ENCODE measurements around the gene NHEJ1.
A peak's percentile ranks its signal among the peaks of the same experiment; 100 is the strongest.

Gene NHEJ1

DNA sequence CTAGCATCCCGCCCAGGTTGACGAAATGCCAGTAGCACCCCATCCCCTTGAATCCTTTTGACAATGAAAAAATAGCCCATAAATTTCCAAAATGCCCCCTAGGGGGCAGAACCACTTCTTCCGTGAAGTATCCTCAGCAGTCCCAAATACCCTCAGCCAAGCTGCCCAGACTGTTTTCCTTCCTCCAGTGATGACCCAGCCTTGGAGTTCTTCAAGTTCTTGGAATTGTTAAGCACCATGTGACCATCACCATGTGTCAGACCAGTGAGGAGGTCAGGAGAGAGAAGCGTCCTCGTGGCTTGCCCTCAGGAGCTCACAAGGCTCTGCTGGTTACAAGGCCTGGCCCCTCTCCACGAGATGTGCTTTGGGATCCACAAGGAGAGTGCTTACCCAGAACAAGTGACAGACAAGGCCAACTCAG is 10.6 kb upstream of the NHEJ1 start:
- no peak for DNase-seq (ENCODE audit: low read depth, low spot score)

DNA sequence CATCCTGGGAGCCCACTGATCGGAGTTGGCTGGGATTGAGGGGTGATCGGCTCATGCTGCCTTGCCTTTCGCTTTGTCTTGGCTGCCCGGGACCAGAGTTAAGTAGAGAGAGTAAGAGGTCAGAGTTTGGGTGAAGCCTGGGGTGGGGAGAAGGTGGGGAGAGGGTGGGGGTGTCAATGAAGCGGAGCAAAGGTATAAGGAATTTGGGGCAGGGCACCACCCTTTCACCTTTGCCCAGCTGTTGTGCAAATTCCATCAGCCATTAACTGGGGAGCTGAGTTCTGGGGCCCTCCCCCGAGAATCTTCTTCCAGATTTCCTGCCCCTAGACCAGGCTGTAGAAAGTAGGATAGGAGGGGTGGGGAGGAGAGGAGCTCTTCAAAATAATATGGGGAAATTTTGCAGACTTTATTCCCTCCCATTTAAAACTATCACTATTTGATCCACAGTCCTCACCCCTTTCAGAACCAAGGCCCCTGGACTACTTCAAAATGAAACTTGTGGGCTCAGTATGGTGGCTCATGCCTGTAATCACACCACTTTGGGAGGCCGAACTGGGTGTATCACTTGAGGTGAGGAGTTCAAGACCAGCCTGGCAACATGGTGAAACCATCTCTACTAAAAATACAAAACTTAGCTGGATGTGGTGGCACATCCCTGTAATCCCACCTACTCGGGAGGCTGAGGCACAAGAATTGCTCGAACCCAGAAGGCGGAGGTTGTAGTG is 9.5 kb upstream of the NHEJ1 start, which contains the start of gene SLC23A3:
Gene SLC23A3 (minus strand): TSS at position 100 of the 725 bp plus-strand sequence. CDS start 45 bp downstream, at position 55.
- no peak within 1 kb of the TSS for H3K4me3 ChIP-seq (ENCODE audit: low read length)
- no peak for DNase-seq (ENCODE audit: low read depth, low spot score)

More for the DNA sequence above, 10.6 kb upstream of the NHEJ1 start:
- no peak overlapping the region for H3K4me3 ChIP-seq (ENCODE audit: low read length)

DNA sequence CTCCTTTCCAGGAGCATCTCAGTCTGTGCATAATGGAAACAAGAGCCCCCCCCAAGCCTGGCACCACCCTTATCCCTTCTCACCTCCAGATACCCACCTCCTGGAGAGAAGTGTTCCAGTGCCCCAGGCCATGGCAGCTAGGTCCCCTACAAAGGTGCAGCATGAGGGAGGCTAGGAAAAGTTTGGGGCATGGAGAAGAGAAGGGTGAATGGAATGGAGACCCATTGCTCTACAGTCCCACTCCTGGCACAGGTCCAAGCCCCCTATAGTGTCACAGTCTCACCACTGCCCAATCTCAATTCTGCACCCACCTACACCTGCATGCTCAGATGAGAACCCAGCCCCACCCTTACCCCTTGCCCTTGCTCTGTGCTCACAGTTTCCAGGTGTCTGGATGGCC is 8.3 kb upstream of the NHEJ1 start:
- no peak for DNase-seq (ENCODE audit: low read depth, low spot score)
- H3K4me3 ChIP-seq (ENCODE audit: low read length) = no peak overlapping the region

DNA sequence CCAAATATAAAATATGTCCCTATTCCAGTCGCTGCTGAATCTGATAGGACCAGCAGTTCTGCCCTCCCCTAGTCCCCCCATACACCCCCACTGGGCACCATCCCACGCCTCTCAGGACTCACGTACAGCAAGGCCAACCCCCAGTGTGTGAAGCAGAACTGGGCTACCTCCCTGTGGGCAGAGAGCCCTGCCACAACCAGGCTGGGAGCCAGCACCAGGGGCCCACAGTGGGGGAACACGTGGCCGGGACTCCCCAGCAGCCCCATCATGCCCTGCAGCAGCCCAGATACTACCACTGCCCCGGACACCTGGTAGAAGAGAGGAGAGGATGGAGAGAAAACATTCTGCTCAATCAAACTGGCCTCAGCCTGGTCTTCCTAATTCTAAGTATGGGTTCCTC is 7.9 kb upstream of the NHEJ1 start:
- DNase-seq (ENCODE audit: low read depth, low spot score) = no peak
- no peak overlapping the region for H3K4me3 ChIP-seq (ENCODE audit: low read length)

DNA sequence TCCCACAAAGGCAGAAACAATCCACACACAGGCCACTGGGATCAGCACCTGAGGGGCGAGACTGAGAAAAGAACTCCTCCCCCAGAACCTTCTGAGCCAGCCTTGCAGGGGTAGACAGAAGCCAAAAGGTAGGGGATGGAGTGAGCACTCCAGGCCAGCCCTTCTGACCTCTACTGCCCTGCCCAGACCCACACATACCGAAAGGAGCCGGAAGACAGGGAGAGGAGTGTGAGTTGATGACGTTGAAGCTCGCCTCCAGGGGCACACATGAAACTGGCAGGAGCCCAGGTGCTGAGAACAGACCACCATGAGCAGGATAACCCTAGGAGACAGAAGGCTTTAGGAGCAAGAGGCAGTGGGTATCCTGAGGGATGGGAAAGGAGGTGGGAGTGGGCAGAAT is 7.4 kb upstream of the NHEJ1 start:
- no peak overlapping the region for H3K4me3 ChIP-seq (ENCODE audit: low read length)
- DNase-seq (ENCODE audit: low read depth, low spot score) = no peak

DNA sequence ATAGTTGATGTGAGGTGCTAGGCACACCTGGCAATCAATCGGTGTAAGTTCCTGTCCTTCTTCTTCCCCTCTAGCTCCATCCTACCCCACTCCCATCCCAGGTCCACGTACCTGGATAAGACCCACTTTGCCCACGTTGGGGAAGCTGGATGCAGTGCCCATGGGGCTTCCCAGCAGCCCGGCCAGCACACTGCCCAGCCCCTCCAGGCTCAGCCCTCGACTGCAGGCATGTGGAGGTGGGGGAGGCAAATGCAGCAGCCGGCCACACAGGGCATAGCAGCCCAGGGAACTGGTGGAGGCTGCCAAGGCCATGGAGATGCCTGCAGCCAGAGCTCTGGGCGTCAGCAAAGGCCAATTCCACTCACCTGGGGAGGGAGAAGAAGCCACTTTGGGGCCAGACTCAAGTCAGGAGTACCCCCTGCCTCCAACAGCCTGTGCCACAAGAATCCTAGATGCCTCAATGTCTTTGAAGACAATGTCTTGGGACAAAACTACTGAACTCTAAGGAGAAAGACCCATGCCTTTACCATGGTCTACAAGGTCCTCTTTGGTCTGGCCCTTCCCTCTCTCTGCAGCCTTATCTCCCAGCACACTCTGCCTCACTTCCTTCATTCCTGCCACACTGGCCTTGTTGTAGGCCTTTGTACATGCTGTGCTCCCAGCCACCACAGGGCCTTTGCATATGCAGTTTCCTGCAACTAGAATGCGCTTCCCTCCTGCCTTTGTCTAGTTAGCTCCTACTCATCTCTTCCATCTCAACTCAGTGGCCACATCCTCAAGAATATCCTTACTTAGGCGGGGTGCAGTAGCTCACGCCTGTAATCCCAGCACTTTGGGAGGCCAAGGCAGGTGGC is 4.7 kb upstream of the NHEJ1 start:
- no peak overlapping the region for H3K4me3 ChIP-seq (ENCODE audit: low read length)
- no peak for DNase-seq (ENCODE audit: low read depth, low spot score)

DNA sequence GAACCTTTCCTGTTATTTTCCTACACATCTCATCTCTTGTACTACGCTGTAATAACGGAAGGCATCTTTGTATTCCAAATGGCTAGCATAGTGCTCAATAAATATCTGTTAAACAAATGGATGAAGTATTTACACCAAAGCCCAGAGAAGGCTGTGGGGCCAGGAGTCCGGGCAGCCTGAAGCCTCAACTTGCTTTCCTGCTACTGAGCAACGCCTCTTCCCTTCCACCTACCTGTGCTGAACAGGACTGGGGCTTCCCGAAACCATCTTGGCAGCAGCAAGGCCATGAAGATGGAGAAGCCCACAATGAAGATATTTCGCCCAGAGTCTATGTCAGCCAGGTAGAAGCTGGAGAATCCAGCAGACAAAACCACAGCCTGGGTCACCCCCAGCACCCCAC is 2.5 kb upstream of the NHEJ1 start:
- no peak for DNase-seq (ENCODE audit: low read depth, low spot score)
- no peak overlapping the region for H3K4me3 ChIP-seq (ENCODE audit: low read length)

DNA sequence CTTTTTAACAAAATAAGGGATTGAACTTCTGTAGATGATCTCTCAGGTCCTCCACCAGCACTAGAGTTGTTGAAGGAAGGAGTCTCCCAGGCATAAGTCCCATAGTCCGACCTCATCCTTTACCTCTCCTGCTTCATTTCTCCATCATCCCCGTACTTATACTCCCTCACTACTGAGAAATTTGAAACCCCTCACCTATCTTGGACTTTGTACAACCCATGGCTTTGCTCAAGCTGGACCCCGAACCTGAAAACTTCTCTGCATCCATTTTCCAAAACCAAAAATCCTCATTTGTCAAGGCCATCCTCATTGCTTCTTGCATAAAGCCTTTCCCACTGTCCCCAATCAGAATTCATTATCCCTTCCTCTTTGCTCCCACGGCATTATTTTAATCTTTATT is 482 bp upstream of the NHEJ1 start:
- DNase-seq (ENCODE audit: low read depth, low spot score) = no peak
- H3K4me3 ChIP-seq (ENCODE audit: low read length) = peak overlapping the region; percentile 69

DNA sequence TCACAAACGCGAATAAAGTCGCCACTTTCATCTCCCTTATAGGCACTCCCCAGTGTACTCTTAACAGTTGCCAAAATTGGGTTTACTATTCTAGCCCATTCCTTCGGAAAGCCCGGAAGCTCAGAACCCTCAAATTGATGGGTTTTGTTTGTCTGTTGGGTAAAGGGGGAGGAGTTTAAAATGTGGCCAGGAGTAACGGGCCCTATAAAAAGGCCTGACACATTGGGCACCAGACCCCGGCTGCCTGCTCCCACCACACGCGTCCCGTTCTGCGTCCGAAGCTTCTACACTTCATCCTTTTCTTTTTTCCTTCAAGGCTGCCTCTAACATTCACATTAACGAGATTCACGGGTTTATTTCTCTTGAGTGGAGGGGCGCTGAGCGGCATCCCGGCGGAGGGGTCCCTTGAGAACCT is 837 bp downstream of the NHEJ1 start:
- peak overlapping the region; percentile 69 for H3K4me3 ChIP-seq (ENCODE audit: low read length)
- no peak for DNase-seq (ENCODE audit: low read depth, low spot score)

DNA sequence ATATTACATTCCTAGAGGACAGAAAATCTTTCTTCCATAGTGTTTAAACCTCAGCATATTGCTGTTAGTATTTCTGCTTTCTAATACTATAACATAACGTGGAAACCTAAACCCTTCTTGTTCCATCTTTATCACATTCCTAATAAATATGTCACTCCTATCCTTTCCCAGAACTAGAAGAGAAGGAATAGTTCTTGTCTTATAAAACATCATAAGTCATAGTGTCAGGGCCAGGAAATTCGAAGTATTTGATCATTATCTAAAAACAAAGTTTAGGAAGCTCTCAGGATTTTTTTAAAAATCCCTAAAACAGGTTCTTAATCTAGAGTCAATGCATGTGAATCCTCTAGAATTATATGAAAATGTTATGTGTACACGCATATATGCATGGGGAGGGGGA is 2.0 kb downstream of the NHEJ1 start:
- H3K4me3 ChIP-seq (ENCODE audit: low read length) = no peak overlapping the region
- DNase-seq (ENCODE audit: low read depth, low spot score) = no peak

DNA sequence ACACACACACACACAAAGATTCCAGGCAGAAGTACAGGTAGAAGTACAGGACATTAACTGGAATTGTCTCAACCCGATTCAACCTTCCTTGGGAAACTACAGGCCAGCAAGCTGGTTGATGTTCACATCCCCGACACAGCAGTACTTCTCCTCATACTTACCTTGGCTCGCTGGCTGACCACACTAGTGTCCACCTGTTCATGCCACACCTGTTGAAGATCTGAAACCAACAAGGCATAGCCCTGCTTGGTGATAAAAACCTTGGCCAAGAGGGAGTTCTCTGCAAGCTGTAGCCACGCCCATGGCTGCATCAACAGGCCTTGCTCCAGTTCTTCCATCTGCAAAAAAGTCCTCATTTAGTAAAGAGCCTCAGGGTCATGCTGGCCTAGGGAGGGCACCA is 2.6 kb downstream of the NHEJ1 start:
- DNase-seq (ENCODE audit: low read depth, low spot score) = no peak
- no peak overlapping the region for H3K4me3 ChIP-seq (ENCODE audit: low read length)

DNA sequence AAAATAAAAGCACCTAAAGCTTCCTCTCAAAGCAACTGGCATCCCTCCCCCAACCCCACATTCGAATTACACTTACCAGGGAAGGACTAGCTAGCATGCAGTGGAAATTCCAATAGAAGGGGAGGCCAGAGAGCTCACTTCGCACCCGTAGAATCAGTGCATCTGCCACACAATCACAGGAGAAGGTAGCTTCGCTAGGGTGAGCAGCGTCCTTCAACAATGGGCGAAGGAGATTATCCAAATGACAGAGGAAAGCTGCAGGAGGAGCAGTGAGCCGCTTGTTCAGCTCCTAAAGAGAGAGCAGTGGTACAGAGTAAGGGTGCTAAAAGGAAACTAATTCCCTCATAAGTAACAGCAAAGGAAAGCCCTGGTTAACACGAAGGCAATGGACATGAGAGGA is 3.2 kb downstream of the NHEJ1 start:
- no peak for DNase-seq (ENCODE audit: low read depth, low spot score)
- no peak overlapping the region for H3K4me3 ChIP-seq (ENCODE audit: low read length)

DNA sequence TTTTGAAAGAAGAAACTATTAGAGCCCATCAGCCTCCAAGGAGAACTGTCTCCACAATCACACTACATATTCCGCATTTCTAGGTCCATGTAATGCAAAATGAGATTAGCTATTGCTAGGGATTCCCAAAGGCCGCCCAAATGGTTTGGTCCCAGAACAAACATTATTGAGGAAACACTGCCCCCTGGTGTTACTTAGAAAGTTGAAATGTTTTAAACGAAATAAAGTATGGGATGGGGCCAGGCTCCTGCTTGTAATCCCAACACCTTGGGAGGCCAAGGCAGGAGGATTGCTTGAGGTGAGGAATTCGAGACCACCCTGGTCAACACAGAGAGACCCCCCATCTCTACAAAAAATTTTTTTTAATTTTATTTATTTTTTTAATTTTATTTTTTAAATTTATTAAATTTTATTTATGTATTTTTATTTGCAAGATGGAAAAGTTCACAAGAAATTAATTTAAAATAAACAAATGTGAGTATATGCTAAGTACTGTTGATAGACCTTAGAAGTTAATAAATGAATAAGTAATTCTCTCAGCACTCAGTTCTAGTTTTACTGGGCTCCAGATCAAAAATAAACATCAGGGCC is 5.5 kb downstream of the NHEJ1 start:
- H3K4me3 ChIP-seq (ENCODE audit: low read length) = no peak overlapping the region
- peak; percentile 64 for DNase-seq (ENCODE audit: low read depth, low spot score)

DNA sequence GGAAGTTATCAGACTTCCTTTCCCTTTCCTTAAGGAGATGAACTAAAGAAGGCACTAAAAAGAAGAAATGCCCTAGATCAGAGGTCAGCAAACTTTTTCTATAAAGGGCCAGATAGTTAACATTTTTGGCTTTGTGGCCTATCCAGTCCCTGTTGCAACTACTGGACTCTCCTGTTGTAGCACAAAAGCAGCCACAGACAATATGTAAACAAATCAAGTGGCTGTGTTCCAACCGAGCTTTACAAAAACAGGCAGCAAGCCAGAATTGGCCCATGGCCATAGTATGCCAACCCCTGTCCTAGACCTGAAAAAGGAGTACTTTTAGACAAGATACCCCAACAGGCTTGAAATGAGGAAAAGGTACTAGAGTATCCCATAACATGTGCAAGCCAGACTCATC is 10.9 kb downstream of the NHEJ1 start:
- DNase-seq (ENCODE audit: low read depth, low spot score) = no peak
- no peak overlapping the region for H3K4me3 ChIP-seq (ENCODE audit: low read length)

DNA sequence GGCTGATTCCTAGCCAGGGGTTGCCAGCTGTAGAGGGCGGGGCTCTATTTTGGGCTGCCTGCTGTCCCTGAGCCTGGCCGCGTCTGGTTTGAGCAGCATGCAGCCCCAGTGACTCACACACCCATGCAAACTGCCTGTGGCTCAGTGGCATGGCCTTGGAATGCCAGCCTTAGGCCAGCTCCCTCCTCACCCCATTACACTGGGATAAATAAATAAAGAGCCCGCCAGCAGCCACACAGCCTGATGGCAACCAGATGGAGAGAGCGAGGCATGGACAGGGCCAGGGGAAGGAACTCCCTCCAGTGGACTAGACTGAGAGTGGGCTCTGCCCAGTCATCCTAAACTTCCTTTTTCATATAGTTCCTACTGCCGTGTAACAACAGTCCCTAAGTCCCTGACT is 18.3 kb downstream of the NHEJ1 start:
- no peak for DNase-seq (ENCODE audit: low read depth, low spot score)
- H3K4me3 ChIP-seq (ENCODE audit: low read length) = no peak overlapping the region

DNA sequence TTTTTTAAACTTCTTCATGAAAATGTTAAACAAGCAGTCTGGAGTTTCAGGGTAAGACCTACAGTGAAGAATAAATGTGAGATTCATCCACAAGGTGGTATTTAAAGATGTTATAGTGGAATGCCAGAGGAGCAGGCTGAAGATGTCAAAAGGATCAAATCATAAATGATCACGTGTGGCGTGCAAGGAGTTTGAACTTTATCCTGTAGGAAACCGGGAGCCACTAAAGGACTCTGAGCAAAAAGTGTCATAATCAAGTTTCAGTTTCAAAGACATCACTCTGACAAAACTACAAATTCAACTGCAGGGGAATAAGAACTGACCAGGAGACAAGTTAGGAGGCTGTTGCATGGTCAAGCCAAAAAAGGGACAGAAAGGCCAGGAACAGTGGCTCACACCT is 19.9 kb downstream of the NHEJ1 start:
- H3K4me3 ChIP-seq (ENCODE audit: low read length) = no peak overlapping the region
- DNase-seq (ENCODE audit: low read depth, low spot score) = no peak

DNA sequence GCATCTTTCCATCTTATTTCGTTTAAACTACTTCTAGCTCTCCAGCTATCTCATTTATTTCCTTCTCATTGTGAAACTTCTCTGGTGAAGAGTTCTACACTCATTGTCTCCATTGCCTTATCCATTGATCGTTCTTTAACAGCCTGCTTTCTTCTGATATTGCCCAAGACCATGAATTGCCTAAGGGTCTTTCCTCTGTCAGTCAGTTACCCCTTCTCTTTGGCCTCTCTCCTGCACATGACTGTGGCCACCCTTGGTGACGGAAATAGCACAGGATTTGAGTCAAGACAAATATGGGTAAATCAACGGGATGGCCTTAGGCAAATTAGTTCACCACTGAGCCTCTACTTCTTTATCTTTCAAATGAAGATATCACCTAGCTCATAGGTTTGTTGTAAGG is 26.6 kb downstream of the NHEJ1 start:
- DNase-seq (ENCODE audit: low read depth, low spot score) = no peak
- H3K4me3 ChIP-seq (ENCODE audit: low read length) = no peak overlapping the region

DNA sequence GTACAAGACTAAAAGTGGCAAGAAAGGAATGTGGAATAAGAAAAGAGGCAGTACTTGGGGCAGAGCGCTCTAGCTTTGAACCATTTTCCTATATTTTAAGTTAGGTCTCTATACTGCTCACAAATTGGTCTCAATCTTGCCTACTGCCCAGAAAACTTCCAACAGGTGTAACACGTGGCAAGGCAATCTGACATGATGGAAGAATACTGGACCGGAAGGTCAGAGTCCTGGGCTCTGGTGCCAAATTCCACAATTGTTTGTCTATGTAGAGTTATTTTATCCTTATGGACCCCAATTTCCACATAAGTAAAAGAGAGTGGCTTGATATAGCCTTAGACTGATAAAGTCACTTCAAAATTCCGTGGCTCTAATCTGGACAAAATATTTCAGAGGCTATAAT is 28.9 kb downstream of the NHEJ1 start:
- no peak overlapping the region for H3K4me3 ChIP-seq (ENCODE audit: low read length)
- no peak for DNase-seq (ENCODE audit: low read depth, low spot score)

DNA sequence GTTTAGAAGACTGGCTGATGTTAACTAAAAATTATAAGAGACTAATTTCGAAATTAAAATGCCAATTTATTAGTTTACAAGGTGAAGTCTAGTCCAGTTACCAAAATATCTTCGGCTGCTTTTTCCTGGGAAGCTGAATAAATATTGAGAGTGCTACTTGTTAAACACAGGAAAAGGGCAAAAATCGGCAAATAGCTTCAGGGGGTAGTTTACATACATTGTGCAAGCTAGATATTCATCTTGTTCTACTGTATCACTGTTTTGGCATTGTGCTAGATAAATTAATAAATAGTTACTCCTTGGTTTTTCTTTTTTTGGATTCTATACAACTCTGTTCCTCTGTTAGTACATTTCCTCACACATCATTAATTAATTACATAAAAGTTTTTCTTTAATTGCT is 29.3 kb downstream of the NHEJ1 start:
- no peak overlapping the region for H3K4me3 ChIP-seq (ENCODE audit: low read length)
- DNase-seq (ENCODE audit: low read depth, low spot score) = no peak

DNA sequence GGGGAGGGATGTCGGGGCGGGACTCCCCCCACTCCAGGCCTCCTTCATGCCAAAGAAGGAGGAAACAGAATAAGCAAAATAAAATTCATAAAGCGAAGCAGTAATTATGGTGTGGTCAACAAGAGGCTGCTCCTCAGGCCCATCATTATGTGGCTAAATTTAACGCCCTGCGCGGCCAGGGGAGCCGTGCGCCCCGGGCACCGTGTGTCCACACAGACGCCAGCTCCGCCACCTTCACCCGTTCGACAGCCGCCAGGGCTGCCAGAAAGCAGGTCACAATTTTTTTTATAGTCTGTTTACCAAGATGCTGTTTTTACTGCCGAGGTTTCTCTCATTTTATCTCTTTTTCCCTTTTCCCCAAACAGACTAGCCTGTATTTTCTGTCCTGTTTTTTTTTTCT is 31.0 kb downstream of the NHEJ1 start:
- no peak overlapping the region for H3K4me3 ChIP-seq (ENCODE audit: low read length)
- no peak for DNase-seq (ENCODE audit: low read depth, low spot score)

Measured in Jurkat, Clone E6-1 (cell line).